HG02623 (cell line): ENCODE results near the gene PERCC1.
"Not testable (repeated sequence)": the region's sequence is repeated elsewhere in the genome, so short reads cannot be mapped to it uniquely, and the experiment has no call there.

ENCODE experiments used
- ATAC-seq: cut with Tn5 transposase; IDR thresholded peaks from one replicate; pipeline ENCODE4 v1.9.1; 2021; ENCODE audit warnings: moderate library complexity; ENCODE audit not compliant: unreplicated experiment

PERCC1 gene

GRCh38 chr16:1433263-1433560 is 2.3 kb downstream of the PERCC1 start:
- no peak for ATAC-seq

DNA sequence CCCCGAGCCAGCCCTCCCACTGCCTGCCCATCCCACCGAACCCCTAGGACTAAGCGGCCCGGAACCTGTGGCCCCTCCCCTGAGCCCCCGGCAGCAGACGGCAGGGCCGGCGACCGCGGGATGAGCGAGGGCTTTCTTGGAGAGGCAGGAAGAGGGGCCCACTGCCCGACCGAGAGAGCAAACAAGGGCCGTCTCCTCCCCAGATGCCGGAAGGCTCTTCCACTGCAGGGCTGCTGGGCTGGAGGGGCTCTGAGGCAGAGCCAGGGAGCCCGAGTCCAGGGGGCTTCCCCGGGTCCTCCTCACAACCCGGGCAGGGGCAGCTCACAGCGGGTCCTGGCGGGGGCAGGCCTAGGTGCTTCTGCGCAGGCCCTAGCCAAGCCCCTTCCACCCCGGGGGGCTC is 2.9 kb downstream of the PERCC1 start:
- ATAC-seq, result no peak

GRCh38 chr16:1434644-1435592 is 4.0 kb downstream of the PERCC1 start:
- no peak for ATAC-seq

DNA sequence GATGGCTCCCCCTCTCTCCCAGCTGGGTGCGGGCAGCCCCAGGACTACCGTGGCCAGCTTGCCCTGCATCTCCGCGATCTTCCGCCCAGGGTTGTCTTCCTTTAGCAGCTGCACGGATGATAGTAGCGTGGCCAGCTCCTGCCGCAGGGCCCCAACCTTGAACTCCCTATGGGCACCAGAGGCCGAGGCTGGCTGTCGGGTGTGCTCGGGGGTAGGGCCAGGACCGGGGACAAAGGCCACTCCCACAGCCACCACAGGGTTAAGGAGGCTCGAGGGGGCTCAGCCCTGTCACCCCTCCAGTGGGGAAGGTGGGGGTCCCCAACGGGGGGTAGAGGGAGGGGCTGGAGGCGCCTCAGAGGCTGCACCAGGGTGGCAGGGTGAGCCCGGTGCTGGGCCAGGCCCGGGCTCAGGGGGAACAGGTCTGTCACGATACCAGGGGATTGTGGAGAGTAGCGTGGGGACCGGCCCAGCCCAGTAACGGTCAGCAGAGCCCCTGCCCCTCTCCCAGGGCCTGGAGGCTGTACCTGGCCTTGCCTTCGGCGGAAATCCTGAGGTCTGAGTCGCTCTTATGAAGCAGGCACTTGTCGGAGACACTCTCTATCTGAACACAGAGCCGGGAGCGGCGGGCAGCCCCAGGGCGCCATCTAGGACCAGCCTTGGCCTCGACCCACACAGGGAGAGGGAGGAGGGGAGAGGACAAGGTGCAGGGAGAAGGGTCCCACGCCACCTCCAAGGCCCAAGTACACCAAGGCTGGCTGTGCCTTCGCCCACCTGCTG is 5.2 kb downstream of the PERCC1 start:
- ATAC-seq, result no peak

GRCh38 chr16:1436731-1437355 is 6.0 kb downstream of the PERCC1 start:
- ATAC-seq, result no peak

GRCh38 chr16:1437606-1438005 is 6.7 kb downstream of the PERCC1 start:
- ATAC-seq, result no peak

GRCh38 chr16:1438229-1439057 is 7.6 kb downstream of the PERCC1 start:
- ATAC-seq, result no peak

- ATAC-seq, result no peak
Observed at GRCh38 chr16:1439058-1439698, 8.3 kb downstream of the PERCC1 start.

DNA sequence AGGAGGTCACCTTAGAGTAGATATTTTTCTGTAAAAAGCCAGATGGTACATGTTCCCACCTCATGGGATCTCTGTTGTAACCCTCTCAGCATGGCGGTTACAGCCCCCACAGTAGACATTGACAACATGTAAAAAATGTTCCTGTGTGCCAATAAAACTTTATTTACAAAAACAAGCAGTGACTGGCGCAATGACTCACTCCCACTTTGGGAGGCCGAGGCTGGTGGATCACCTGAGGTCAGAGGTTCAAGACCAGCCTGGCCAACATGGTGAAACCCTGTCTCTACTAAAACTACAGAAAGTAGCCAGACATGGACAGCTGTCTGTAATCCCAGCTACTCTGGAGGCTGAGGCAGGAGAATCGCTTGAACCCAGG is 8.8 kb downstream of the PERCC1 start:
- ATAC-seq, result not testable (repeated sequence)

- ATAC-seq, result no peak
Observed at GRCh38 chr16:1441391-1441829, 10.5 kb downstream of the PERCC1 start.

DNA sequence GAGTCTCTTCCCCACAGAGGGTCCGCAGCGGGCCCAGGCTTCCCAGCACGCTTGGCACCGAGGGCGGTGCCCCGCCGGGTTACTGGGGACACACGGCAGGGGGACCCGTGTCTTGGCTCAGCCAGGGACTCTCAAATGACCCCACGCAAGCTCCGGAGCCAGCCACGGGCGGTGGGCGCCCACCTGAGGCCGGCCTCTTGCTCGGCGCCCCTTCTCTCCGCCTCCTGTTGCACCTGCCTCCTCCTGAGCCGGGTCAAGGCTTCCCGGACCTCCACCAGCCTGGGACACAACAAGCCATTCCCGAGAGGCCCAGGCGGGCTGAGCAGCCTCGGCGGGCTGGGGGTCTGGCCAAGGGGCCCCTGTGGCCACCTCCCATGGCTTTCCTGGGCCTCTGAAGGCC is 11.8 kb downstream of the PERCC1 start:
- ATAC-seq, result no peak

- ATAC-seq, result no peak
Observed at GRCh38 chr16:1443403-1443973, 12.6 kb downstream of the PERCC1 start.

- ATAC-seq, result no peak
Observed at GRCh38 chr16:1443980-1444729, 13.3 kb downstream of the PERCC1 start, which contains the start of gene CCDC154. Gene CCDC154 (minus strand): TSS chr16:1444556. CDS start chr16:1444322, 234 bp downstream.

- ATAC-seq, result no peak
Observed at GRCh38 chr16:1444730-1445517, 14.0 kb downstream of the PERCC1 start.

DNA sequence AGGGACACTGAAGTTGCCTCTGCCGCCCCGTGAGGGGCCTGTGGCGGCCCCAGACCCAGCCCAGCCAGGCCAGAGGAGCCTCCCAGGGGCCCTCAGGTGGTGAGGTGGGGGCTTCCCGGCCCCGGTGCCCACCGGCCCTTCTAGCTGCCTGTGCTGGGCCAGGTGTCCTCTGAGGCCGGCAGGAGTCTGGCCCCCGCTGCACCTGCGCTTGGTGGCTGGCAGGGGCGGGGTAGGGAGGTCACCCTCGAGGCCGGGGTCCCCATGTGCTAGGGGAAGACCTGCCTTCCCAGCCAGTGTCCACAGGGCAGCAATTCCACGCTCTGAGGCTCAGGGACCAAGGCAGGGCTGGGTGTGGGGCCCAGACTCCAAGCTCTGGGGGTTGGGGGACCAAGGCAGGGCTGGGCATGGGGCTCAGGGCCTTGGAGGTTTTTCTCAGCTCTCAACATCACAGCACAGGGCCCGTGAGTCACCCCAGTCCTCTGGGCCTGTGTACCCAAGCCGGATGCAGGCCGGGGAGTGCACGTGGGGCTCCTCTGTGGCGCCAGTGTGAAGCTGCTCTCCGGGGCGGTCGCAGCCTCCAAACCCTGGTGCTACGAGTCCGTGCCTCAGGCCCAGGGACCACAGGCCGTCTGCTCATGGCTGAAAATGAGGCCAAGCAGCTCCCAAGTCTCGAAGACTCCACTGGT is 14.8 kb downstream of the PERCC1 start:
- ATAC-seq, result no peak

- no peak for ATAC-seq
Observed at GRCh38 chr16:1446296-1447080, 15.6 kb downstream of the PERCC1 start.

DNA sequence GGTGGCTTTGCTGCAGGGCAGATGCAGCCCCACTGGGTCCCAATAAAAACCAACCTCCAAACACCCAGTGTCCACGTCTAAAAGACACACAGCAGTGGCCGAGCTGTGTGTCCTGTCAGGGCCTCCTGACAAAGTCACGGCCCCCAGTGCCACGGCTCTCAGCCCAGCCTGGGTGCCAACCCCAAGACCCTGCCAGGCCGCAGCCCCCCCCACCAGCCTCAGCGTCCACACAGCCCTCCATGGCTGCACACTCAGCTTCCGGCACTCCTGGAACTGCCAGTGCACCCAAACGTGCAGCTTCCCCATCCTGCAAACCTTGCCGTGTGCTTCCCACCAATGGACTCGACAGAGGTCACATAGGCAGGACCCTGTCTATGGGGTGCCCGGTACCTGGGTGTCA is 17.1 kb downstream of the PERCC1 start:
- no peak for ATAC-seq
